Gastrocnemius medialis (tissue), 4 donors: Measurements from ENCODE around the gene GPR158. TPM values are rescaled to one million over a fixed set of nuclear protein-coding genes. Genes with fewer than 3 reads are reported as not detected.

Experiments used
- ATAC-seq, 2 donors: fragments of 150-250 bp; one replicate each; pipeline ENCODE4 v1.9.1; 2016
- DNase-seq, 2 donors: peaks; one replicate each; pipeline ENCODE4 v3.0.0-alpha.2; 2019
- H3K27ac ChIP-seq, 4 donors: fragments of 200-600 bp; sonication (generic); 1 replicate in 1 of 4; 2 replicates in 3 of 4; pipeline ENCODE4 v1.5.1; 2016 to 2018; ENCODE audit warnings: mild to moderate bottlenecking in 2 of 4, moderate library complexity in 1 of 4
- H3K27me3 ChIP-seq, 3 donors: fragments of 200-600 bp; sonication (generic) in 2 of 3; 1 replicate in 1 of 3; 2 replicates in 2 of 3; pipeline versions ENCODE4 v1.5.1 to v1.6.0; 2016 to 2019; ENCODE audit warnings: mild to moderate bottlenecking in 1 of 3, moderate library complexity in 1 of 3
- H3K36me3 ChIP-seq, 2 donors: fragments of 200-600 bp; sonication (generic) in 1 of 2; one replicate each; pipeline ENCODE4 v1.5.1; 2017 to 2018
- H3K4me1 ChIP-seq, 2 donors: fragments of 200-600 bp; sonication (generic) in 1 of 2; one replicate each; pipeline ENCODE4 v1.5.1; 2016 to 2017; ENCODE audit warnings: mild to moderate bottlenecking in 2 of 2
- H3K4me3 ChIP-seq, 4 donors: fragments of 200-600 bp; sonication (generic) in 3 of 4; 1 replicate in 1 of 4; 2 replicates in 3 of 4; pipeline ENCODE4 v1.5.1; 2016 to 2019; ENCODE audit warnings: mild to moderate bottlenecking in 2 of 4
- H3K9me3 ChIP-seq, 3 donors: fragments of 200-600 bp; sonication (generic) in 2 of 3; 1 replicate in 1 of 3; 2 replicates in 2 of 3; pipeline ENCODE4 v1.5.1; 2016 to 2019
- POLR2A ChIP-seq, 2 donors: fragments of 450-650 bp; IDR thresholded peaks; one replicate each; pipeline ENCODE4 v1.6.1; 2017; ENCODE audit warnings: antibody characterized with exemption in 2 of 2, mild to moderate bottlenecking in 2 of 2, moderate library complexity in 2 of 2
- in situ Hi-C, 4 donors: fragments of 200-750 bp; cut with MboI; loops; one replicate each; pipeline versions ENCODE4 v1.15.0 to v1.8.0; 2017; ENCODE audit warnings: low sequenced_read_pairs in 4 of 4
- intact Hi-C: fragments of 100-400 bp; cut with DNase I; formaldehyde crosslinking; loops from one replicate; pipeline ENCODE4 v1.15.1; 2023; ENCODE audit warnings: low total_unique reads
- total RNA-seq, 4 donors: library from RNA; depleted of rRNA; stranded (reverse); fragments of >200 nt; gene quantifications; one replicate each; pipeline versions ENCODE4 v1.1.0 to v1.2.3, GENCODE V29; 2016
- TF ChIP-seq, protein P1 (sequence below), 5 experiments: fragments of 450-650 bp in 3 of 5; fragments of 200-600 bp in 2 of 5; sonication (generic) in 2 of 5; IDR thresholded peaks in 4 of 5; conservative IDR thresholded peaks in 1 of 5; 1 replicate in 4 of 5; 2 replicates in 1 of 5; pipeline ENCODE4 v1.5.1; 2016 to 2019; ENCODE audit warnings: antibody characterized with exemption in 5 of 5, mild to moderate bottlenecking in 3 of 5, moderate library complexity in 3 of 5

Gene GPR158
- total RNA-seq, 4 donors from 2014 or later = 0.04 TPM; not detected in 3

GRCh38 chr10:25339966-25340365 is 165.2 kb downstream of the GPR158 start:
- H3K9me3 ChIP-seq = no peaks in the 10 kb centered on the region
- in situ Hi-C loops = no loop called here
- no peaks in the 10 kb centered on the region for H3K27me3 ChIP-seq
- TF ChIP-seq POLR2A (IDR thresholded peaks at IDR 0.05) = no peak
- TF ChIP-seq, protein P1, sequence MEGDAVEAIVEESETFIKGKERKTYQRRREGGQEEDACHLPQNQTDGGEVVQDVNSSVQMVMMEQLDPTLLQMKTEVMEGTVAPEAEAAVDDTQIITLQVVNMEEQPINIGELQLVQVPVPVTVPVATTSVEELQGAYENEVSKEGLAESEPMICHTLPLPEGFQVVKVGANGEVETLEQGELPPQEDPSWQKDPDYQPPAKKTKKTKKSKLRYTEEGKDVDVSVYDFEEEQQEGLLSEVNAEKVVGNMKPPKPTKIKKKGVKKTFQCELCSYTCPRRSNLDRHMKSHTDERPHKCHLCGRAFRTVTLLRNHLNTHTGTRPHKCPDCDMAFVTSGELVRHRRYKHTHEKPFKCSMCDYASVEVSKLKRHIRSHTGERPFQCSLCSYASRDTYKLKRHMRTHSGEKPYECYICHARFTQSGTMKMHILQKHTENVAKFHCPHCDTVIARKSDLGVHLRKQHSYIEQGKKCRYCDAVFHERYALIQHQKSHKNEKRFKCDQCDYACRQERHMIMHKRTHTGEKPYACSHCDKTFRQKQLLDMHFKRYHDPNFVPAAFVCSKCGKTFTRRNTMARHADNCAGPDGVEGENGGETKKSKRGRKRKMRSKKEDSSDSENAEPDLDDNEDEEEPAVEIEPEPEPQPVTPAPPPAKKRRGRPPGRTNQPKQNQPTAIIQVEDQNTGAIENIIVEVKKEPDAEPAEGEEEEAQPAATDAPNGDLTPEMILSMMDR (IDR thresholded peaks at IDR 0.05 in 4 of 5, conservative IDR thresholded peaks at IDR 0.05 in 1 of 5) = no peak
- ATAC-seq (no peak), DNase-seq (no peak)
- H3K27ac ChIP-seq = no peak overlapping the region
- no peak overlapping the region for H3K4me3 ChIP-seq
- H3K4me1 ChIP-seq = no peaks in the 10 kb centered on the region
- no peaks in the 10 kb centered on the region for H3K36me3 ChIP-seq
- intact Hi-C loops = no loop called here

- Histone ChIP-seq H3K4me1 (no peaks in the 10 kb centered on the region), H3K9me3 (no peaks in the 10 kb centered on the region), H3K27me3 (no peaks in the 10 kb centered on the region), H3K36me3 (no peaks in the 10 kb centered on the region), H3K4me3 (no peak overlapping the region), H3K27ac (no peak overlapping the region)
- in situ Hi-C loops = no loop called here
- ATAC-seq (no peak), DNase-seq (no peak)
- intact Hi-C loops = no loop called here
- no peak for TF ChIP-seq POLR2A (IDR thresholded peaks at IDR 0.05)
- TF ChIP-seq, protein P1 (IDR thresholded peaks at IDR 0.05 in 4 of 5, conservative IDR thresholded peaks at IDR 0.05 in 1 of 5) = no peak
Measured at GRCh38 chr10:25349520-25349919, 174.7 kb downstream of the GPR158 start.

GRCh38 chr10:25356609-25357008 is 181.8 kb downstream of the GPR158 start:
- H3K4me3 ChIP-seq = no peak overlapping the region
- H3K36me3 ChIP-seq = no peaks in the 10 kb centered on the region
- H3K27me3 ChIP-seq = no peaks in the 10 kb centered on the region
- no peaks in the 10 kb centered on the region for H3K4me1 ChIP-seq
- ATAC-seq (no peak), DNase-seq (no peak)
- in situ Hi-C loops (no loop called here), intact Hi-C loops (no loop called here)
- H3K9me3 ChIP-seq = no peaks in the 10 kb centered on the region
- TF ChIP-seq, protein P1 (IDR thresholded peaks at IDR 0.05 in 4 of 5, conservative IDR thresholded peaks at IDR 0.05 in 1 of 5) = no peak
- TF ChIP-seq POLR2A (IDR thresholded peaks at IDR 0.05) = no peak
- no peak overlapping the region for H3K27ac ChIP-seq

GRCh38 chr10:25357269-25357668 is 182.5 kb downstream of the GPR158 start:
- Histone ChIP-seq H3K4me3 (no peak overlapping the region), H3K4me1 (no peaks in the 10 kb centered on the region), H3K27me3 (no peaks in the 10 kb centered on the region), H3K27ac (no peak overlapping the region), H3K36me3 (no peaks in the 10 kb centered on the region), H3K9me3 (no peaks in the 10 kb centered on the region)
- in situ Hi-C loops = no loop called here
- DNase-seq (no peak), ATAC-seq (no peak)
- intact Hi-C loops = no loop called here
- TF ChIP-seq POLR2A (IDR thresholded peaks at IDR 0.05) = no peak
- TF ChIP-seq, protein P1 (IDR thresholded peaks at IDR 0.05 in 4 of 5, conservative IDR thresholded peaks at IDR 0.05 in 1 of 5) = no peak
